Esophagus muscularis mucosa (tissue), 4 donors: Measurements from ENCODE around the gene RUVBL2.

Experiments
- CTCF ChIP-seq, 3 experiments: fragments of 200-600 bp in 2 of 3; fragments of 450-650 bp in 1 of 3; sonication (generic) in 2 of 3; IDR thresholded peaks; one replicate each; pipeline ENCODE4 v1.5.1; 2017 to 2019; ENCODE audit warnings: antibody characterized with exemption in 3 of 3, mild to moderate bottlenecking in 2 of 3, moderate library complexity in 1 of 3
- EP300 ChIP-seq: sonication (generic); formaldehyde crosslinking; IDR thresholded peaks from one replicate; pipeline ENCODE4 v1.6.1; 2017; ENCODE audit warnings: antibody characterized with exemption
- POLR2A ChIP-seq: fragments of 450-650 bp; IDR thresholded peaks from one replicate; pipeline ENCODE4 v1.6.1; 2017; ENCODE audit warnings: antibody characterized with exemption, moderate library complexity, mild to moderate bottlenecking, low read depth
- POLR2AphosphoS5 ChIP-seq, 2 donors: sonication (generic); formaldehyde crosslinking; IDR thresholded peaks; one replicate each; pipeline ENCODE4 v1.6.1; 2017; ENCODE audit warnings: antibody characterized with exemption in 2 of 2

- TF ChIP-seq CTCF (IDR thresholded peaks at IDR 0.05): no peak
- TF ChIP-seq POLR2A: no peak
- no peak for TF ChIP-seq POLR2AphosphoS5 (IDR thresholded peaks at IDR 0.05)
- no peak for TF ChIP-seq EP300
Measured at GRCh38 chr19:48989701-48990291, 3.9 kb upstream of the RUVBL2 start.
